ENCODE measurements around the gene ZNF346.

DNA sequence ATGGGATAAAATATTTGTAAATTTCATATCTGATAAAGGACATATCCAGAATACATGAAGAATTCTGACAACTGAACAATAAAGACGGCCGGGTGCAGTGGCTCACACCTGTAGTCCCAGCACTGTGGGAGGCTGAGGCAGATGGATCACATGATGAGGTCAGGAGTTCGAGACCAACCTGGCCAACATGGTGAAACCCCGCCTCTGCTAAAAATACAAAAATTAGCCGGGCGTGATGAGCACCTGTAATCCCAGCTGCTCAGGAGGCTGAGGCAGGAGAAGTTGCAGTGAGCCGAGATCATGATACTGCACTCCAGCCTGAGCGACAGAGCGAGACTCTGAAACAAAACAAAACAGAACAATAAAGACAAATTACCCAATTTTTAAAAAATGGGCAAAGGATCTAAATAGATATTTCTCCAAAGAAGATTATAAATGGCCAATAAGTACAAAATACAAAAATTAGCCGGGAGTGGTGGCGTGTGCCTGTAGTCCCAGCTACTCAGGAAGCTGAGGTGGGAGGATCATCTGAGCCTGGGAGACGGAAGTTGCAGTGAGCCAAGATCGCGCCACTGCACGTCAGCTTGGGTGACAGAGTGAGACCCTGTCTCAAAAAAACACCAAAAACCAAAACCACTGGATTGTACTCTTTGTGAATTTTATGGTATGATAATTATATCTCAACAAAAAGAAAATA, 101.4 kb downstream of the ZNF346 start:
- TF ChIP-seq, protein P1, sequence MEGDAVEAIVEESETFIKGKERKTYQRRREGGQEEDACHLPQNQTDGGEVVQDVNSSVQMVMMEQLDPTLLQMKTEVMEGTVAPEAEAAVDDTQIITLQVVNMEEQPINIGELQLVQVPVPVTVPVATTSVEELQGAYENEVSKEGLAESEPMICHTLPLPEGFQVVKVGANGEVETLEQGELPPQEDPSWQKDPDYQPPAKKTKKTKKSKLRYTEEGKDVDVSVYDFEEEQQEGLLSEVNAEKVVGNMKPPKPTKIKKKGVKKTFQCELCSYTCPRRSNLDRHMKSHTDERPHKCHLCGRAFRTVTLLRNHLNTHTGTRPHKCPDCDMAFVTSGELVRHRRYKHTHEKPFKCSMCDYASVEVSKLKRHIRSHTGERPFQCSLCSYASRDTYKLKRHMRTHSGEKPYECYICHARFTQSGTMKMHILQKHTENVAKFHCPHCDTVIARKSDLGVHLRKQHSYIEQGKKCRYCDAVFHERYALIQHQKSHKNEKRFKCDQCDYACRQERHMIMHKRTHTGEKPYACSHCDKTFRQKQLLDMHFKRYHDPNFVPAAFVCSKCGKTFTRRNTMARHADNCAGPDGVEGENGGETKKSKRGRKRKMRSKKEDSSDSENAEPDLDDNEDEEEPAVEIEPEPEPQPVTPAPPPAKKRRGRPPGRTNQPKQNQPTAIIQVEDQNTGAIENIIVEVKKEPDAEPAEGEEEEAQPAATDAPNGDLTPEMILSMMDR (IDR thresholded peaks at IDR 0.05), result no peak
- no peak for TF ChIP-seq ZFX (IDR thresholded peaks at IDR 0.05; ENCODE audit: borderline replicate concordance)
